RWPE2 (cell line): ENCODE measurements around the gene ALG9.

Experiments used
- ATAC-seq: fragments of 200-7000 bp; cut with Tn5 transposase; 3 replicates; pipeline ENCODE4 v1.9.1; 2021; ENCODE audit warnings: low read depth
- DNase-seq: peaks from one replicate; pipeline ENCODE4 v3.0.0-alpha.2; 2020; ENCODE audit warnings: low spot score
- H3K27ac ChIP-seq: fragments of 450-650 bp; 2 replicates; pipeline ENCODE4 v1.5.1; 2017; ENCODE audit warnings: mild to moderate bottlenecking; ENCODE audit not compliant: poor library complexity, severe bottlenecking
- H3K27me3 ChIP-seq: fragments of 250-450 bp; sonication (Bioruptor Pico); 2 replicates; pipeline ENCODE4 v1.5.1; 2021; ENCODE audit warnings: mild to moderate bottlenecking, moderate library complexity; ENCODE audit not compliant: insufficient read depth, poor library complexity, severe bottlenecking
- H3K36me3 ChIP-seq: fragments of 250-450 bp; sonication (Bioruptor Pico); 2 replicates; pipeline ENCODE4 v1.5.1; 2020; ENCODE audit warnings: low read depth, mild to moderate bottlenecking, moderate library complexity
- H3K4me1 ChIP-seq: fragments of 250-450 bp; sonication (Bioruptor Pico); 2 replicates; pipeline ENCODE4 v1.5.1; 2021; ENCODE audit warnings: mild to moderate bottlenecking, moderate library complexity; ENCODE audit not compliant: insufficient read depth, poor library complexity, severe bottlenecking
- H3K4me3 ChIP-seq: fragments of 250-450 bp; sonication (Bioruptor Pico); 2 replicates; pipeline ENCODE4 v1.5.1; 2021; ENCODE audit warnings: mild to moderate bottlenecking, moderate library complexity; ENCODE audit not compliant: severe bottlenecking
- H3K9me3 ChIP-seq: fragments of 250-450 bp; sonication (Bioruptor Pico); 2 replicates; pipeline ENCODE4 v1.5.1; 2021; ENCODE audit warnings: mild to moderate bottlenecking, moderate library complexity; ENCODE audit not compliant: severe bottlenecking
- CTCF ChIP-seq: fragments of 450-650 bp; IDR thresholded peaks from one replicate; pipeline ENCODE4 v1.5.1; 2017; ENCODE audit warnings: mild to moderate bottlenecking, moderate library complexity; ENCODE audit not compliant: poor library complexity, severe bottlenecking

ALG9 gene

GRCh38 chr11:111778047-111778558 lies 93.3 kb downstream of the ALG9 start:
- H3K27ac ChIP-seq, result no peak overlapping the region
- TF ChIP-seq CTCF, result no peak
- no peak overlapping the region for H3K4me3 ChIP-seq
- H3K4me1 ChIP-seq, result no peaks in the 10 kb centered on the region
- DNase-seq, result no peak
- no peak for ATAC-seq
- no peaks in the 10 kb centered on the region for H3K9me3 ChIP-seq
- no peaks in the 10 kb centered on the region for H3K36me3 ChIP-seq
- H3K27me3 ChIP-seq, result no peaks in the 10 kb centered on the region

- Histone ChIP-seq H3K9me3 (no peaks in the 10 kb centered on the region), H3K4me1 (no peaks in the 10 kb centered on the region), H3K27ac (no peak overlapping the region), H3K36me3 (no peaks in the 10 kb centered on the region), H3K4me3 (no peak overlapping the region), H3K27me3 (no peaks in the 10 kb centered on the region)
- TF ChIP-seq CTCF, result peak; percentile 82
- DNase-seq (no peak), ATAC-seq (peak; percentile 91)
Observed at GRCh38 chr11:111777094-111778046, 94.0 kb downstream of the ALG9 start.

GRCh38 chr11:111776398-111777093 lies 94.8 kb downstream of the ALG9 start:
- Histone ChIP-seq H3K27ac (no peak overlapping the region), H3K9me3 (no peaks in the 10 kb centered on the region), H3K36me3 (no peaks in the 10 kb centered on the region), H3K27me3 (no peaks in the 10 kb centered on the region), H3K4me3 (no peak overlapping the region), H3K4me1 (no peaks in the 10 kb centered on the region)
- DNase-seq, result no peak
- ATAC-seq, result no peak
- no peak for TF ChIP-seq CTCF

- ATAC-seq (no peak), DNase-seq (no peak)
- no peak for TF ChIP-seq CTCF
- Histone ChIP-seq H3K36me3 (no peaks in the 10 kb centered on the region), H3K9me3 (no peaks in the 10 kb centered on the region), H3K27me3 (no peaks in the 10 kb centered on the region), H3K27ac (no peak overlapping the region), H3K4me3 (no peak overlapping the region), H3K4me1 (no peaks in the 10 kb centered on the region)
Observed at GRCh38 chr11:111774955-111775710, 96.2 kb downstream of the ALG9 start.
